Mucosa of stomach (tissue), 1 donor: ENCODE measurements around the gene PHC2.

ENCODE experiments used
- H3K27me3 ChIP-seq: one replicate; pipeline ENCODE4 v1.7.0; 2013; ENCODE audit warnings: mild to moderate bottlenecking, low read length; ENCODE audit not compliant: control insufficient read depth, insufficient read depth
- H3K36me3 ChIP-seq: one replicate; pipeline ENCODE4 v1.7.0; 2013; ENCODE audit warnings: low read length; ENCODE audit not compliant: control insufficient read depth, insufficient read depth
- H3K4me1 ChIP-seq: one replicate; pipeline ENCODE4 v1.7.0; 2013; ENCODE audit warnings: mild to moderate bottlenecking, low read length; ENCODE audit not compliant: control insufficient read depth, insufficient read depth
- H3K4me3 ChIP-seq: one replicate; pipeline ENCODE4 v1.7.0; 2013; ENCODE audit warnings: low read length
- H3K9ac ChIP-seq: one replicate; pipeline ENCODE4 v1.7.0; 2013; ENCODE audit warnings: mild to moderate bottlenecking, low read length, moderate library complexity
- H3K9me3 ChIP-seq: one replicate; pipeline ENCODE4 v1.7.0; 2013; ENCODE audit warnings: mild to moderate bottlenecking, low read length, moderate library complexity; ENCODE audit not compliant: control insufficient read depth
- donor health status: Pancreatic carcinoma.

Gene PHC2, protein sequence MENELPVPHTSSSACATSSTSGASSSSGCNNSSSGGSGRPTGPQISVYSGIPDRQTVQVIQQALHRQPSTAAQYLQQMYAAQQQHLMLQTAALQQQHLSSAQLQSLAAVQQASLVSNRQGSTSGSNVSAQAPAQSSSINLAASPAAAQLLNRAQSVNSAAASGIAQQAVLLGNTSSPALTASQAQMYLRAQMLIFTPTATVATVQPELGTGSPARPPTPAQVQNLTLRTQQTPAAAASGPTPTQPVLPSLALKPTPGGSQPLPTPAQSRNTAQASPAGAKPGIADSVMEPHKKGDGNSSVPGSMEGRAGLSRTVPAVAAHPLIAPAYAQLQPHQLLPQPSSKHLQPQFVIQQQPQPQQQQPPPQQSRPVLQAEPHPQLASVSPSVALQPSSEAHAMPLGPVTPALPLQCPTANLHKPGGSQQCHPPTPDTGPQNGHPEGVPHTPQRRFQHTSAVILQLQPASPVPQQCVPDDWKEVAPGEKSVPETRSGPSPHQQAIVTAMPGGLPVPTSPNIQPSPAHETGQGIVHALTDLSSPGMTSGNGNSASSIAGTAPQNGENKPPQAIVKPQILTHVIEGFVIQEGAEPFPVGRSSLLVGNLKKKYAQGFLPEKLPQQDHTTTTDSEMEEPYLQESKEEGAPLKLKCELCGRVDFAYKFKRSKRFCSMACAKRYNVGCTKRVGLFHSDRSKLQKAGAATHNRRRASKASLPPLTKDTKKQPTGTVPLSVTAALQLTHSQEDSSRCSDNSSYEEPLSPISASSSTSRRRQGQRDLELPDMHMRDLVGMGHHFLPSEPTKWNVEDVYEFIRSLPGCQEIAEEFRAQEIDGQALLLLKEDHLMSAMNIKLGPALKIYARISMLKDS

DNA sequence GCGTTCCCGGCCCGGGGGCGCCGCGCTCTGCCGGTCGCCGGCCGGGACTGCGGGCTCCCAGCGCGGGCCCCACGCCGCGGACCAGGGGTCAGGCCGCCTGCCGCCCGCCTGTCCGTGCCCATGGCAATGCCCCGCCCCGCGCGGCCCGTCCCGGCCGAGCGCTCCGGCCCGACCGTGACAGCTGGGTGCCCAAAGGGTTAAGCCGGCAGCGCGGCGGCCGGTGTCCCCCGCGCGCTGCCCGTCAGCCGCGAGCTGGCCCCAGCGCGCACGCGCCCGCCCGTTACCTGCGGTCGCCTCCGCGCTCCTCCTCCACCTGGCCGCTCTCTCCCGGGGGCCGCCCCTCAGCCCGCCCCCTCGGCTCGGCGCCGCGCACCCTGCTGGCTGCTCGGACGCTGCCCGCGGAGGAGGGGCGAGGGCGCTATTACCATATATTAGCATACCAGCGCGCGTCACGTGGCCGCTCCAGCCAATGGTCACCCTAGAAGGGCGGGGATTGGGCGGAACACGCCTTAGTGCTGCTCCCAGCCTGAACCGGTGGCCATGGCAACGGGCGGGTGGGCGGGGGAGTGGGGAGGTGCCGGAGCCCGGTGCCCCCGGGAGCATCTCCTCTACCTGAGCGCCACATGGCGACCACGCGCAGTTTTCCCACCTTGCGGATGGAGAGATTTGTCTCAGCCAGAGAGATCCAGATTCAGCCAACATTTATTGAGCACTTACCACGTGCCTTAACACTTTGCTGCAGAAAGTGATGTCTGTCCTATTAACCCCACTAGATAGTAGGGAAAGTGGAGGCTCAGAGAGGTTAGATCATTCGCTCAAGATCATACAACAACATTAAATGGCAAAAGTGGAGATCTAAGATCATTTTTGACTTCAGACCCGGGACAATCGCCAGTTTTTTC, at the start of gene PHC2:
Gene PHC2, minus strand, starts transcription at position 404 of the 902 bp plus-strand sequence. CDS start 55,556 bp downstream, outside the sequence.
- peaks cover 8% of the 10 kb centered on the region for H3K4me1 ChIP-seq
- peak within 1 kb of the TSS; percentile 46 for H3K9ac ChIP-seq
- H3K27me3 ChIP-seq = peaks cover 4% of the 10 kb centered on the region

DNA sequence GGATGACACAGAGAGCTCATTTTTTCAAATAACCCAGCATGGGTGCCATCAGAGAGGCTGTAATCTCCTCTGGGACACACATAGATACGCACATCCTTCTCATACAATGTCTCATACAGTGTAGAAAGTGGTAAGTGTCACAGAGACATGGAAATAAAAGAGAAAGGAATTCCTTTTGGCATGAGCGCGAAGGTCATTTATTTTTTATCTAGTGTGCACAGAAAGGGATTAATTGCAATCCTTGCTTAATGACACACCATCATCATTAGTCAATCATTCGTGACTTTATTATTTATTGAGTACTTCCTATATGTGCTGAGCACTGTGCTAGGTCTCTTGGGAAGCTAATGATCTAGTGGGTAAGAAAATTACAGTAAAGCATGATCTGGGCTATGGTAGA, 46.6 kb upstream of the PHC2 start:
- H3K4me3 ChIP-seq = no peak overlapping the region
- no peaks in the 10 kb centered on the region for H3K9me3 ChIP-seq

More for the DNA sequence above, at the start of gene PHC2:
- no peaks in the 10 kb centered on the region for H3K36me3 ChIP-seq
- no peak within 1 kb of the TSS for H3K4me3 ChIP-seq
- no peaks in the 10 kb centered on the region for H3K9me3 ChIP-seq

DNA sequence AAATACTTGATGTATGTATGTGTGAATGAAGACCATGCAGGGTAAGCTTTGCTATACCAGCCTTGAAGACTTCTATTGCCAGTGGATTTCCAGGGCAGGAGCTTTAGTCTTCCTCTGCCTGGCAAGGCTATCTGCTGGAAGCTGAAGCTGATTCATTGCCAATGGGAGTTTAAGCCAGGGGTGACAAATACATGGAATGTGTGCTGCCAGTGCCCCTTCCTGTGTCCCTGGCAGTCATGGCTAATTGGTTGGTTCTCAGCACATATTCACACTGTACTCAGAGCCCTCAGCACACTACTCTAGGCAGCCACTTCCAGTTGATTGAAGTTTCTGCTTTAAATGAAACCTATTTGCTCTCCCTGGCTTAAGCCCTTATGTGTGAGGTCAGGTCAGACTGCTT, 43.0 kb upstream of the PHC2 start:
- H3K36me3 ChIP-seq = no peaks in the 10 kb centered on the region
- no peaks in the 10 kb centered on the region for H3K9me3 ChIP-seq
- no peak overlapping the region for H3K4me3 ChIP-seq
- no peak overlapping the region for H3K9ac ChIP-seq
- H3K4me1 ChIP-seq = peaks cover 12% of the 10 kb centered on the region
- no peaks in the 10 kb centered on the region for H3K27me3 ChIP-seq

More for the DNA sequence above, 46.6 kb upstream of the PHC2 start:
- Histone ChIP-seq H3K27me3 (no peaks in the 10 kb centered on the region), H3K36me3 (no peaks in the 10 kb centered on the region), H3K4me1 (peaks cover 5% of the 10 kb centered on the region), H3K9ac (no peak overlapping the region)

DNA sequence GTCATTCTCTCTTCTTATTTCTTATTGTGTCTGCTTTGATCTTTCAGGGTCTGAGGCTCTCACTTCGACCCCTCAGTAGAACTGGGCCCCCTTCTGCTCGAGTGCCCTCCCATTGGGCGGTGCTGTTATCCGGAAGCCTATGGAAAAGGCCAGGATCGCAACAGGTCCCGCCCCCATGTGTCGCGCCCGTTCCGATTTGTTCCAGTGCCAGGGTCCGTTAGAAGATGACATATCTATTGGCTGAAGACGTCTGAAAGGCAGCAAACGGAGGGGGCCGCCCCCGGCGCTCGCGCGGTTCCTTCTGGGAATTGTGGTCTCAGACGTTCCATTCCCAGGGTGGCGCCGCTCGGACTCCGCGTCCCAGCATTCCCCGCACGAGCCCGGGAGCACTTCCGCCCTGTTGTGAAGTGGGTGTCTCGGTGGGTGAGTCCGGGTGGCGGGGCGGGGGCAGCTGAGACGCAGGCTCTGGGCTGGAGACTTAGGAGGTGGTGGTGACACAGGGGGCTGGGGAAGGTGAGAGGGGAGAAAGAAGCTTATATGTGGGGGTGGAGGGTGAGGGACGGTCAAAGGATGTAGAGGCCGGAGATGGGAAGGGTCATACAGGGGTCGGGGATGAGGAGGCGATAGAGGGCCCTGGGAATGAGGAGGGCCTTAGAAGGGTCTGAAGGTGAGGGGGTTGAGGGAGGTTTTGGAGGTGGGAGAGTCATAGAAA, 41.5 kb upstream of the PHC2 start, which contains the start of gene ZSCAN20:
Gene ZSCAN20, plus strand, starts transcription at position 377 of the 712 bp plus-strand sequence. CDS start 6,644 bp downstream, outside the sequence.
- H3K9me3 ChIP-seq = no peaks in the 10 kb centered on the region
- peaks cover 12% of the 10 kb centered on the region for H3K4me1 ChIP-seq
- H3K4me3 ChIP-seq = peak within 1 kb of the TSS; percentile 78
- no peaks in the 10 kb centered on the region for H3K36me3 ChIP-seq
- H3K27me3 ChIP-seq = no peaks in the 10 kb centered on the region
- H3K9ac ChIP-seq = peak within 1 kb of the TSS; percentile 84

DNA sequence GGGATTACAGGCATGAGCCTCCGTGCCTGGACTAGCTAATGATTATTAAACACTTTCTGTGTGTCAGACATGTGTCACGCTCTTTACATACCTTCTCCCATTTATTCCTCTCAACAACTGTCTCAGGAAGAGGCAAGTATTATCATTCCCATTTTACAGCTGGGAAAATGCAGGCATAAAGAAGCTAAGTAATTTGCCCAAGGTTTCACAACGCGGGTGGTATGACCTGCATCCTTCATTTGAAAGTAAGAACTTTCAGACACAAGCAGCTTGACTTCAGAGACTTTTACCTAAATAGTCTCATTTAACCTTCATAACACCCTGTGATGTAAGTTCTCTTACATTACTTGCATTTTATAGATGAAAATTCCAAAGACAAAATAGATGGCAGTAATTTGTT, 40.5 kb upstream of the PHC2 start:
- no peaks in the 10 kb centered on the region for H3K9me3 ChIP-seq
- H3K9ac ChIP-seq = no peak overlapping the region
- no peaks in the 10 kb centered on the region for H3K36me3 ChIP-seq
- H3K27me3 ChIP-seq = no peaks in the 10 kb centered on the region
- H3K4me3 ChIP-seq = no peak overlapping the region
- H3K4me1 ChIP-seq = peaks cover 12% of the 10 kb centered on the region

DNA sequence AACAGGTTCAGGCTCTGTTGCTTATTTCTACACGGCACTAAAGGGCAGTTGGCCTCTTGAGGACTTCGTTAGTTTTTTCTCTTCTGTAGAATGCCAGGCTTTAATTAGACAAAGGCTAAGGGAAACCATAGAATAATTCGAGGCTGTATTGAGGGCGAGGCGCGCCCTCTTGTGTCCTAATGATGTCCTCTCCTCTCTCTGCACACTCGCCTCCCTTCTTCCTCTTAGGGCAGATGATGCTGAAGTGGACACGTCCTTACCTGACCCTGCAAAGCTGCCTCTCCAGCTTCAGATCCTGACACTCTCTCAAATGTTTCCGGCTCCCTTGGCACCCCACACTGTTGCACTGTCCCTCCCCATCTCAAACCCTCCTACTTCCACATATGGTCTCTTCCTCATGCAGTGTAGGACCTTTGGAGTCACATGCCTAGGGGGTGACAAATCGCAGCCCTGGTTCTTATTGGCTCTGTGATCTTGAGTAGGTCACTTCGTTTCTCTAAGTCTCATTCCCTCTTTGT, 39.7 kb upstream of the PHC2 start:
- H3K9ac ChIP-seq = no peak overlapping the region
- no peak overlapping the region for H3K4me3 ChIP-seq
- H3K27me3 ChIP-seq = no peaks in the 10 kb centered on the region
- H3K36me3 ChIP-seq = no peaks in the 10 kb centered on the region
- H3K9me3 ChIP-seq = no peaks in the 10 kb centered on the region
- peaks cover 12% of the 10 kb centered on the region for H3K4me1 ChIP-seq

DNA sequence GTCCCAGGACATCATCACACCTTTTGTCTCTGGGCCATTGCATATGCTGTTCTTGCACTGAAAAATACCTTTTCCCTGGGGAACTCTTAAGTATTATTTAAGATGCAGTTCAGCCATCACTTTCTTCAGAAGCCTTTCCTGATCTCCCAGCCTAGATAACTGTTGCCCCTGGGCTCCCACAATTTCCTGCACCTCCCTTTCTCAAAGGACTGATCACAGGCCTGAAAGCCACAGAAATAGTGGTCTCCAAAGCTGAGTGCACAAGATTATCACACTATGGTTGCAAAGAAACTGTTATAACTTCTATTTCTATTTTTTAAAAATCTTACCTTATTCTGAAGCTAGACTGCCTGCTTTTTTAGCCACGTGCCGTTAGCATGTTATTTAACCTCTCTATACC, 38.8 kb upstream of the PHC2 start:
- H3K9me3 ChIP-seq = no peaks in the 10 kb centered on the region
- H3K9ac ChIP-seq = no peak overlapping the region
- peaks cover 12% of the 10 kb centered on the region for H3K4me1 ChIP-seq
- no peak overlapping the region for H3K4me3 ChIP-seq
- no peaks in the 10 kb centered on the region for H3K36me3 ChIP-seq
- H3K27me3 ChIP-seq = no peaks in the 10 kb centered on the region

DNA sequence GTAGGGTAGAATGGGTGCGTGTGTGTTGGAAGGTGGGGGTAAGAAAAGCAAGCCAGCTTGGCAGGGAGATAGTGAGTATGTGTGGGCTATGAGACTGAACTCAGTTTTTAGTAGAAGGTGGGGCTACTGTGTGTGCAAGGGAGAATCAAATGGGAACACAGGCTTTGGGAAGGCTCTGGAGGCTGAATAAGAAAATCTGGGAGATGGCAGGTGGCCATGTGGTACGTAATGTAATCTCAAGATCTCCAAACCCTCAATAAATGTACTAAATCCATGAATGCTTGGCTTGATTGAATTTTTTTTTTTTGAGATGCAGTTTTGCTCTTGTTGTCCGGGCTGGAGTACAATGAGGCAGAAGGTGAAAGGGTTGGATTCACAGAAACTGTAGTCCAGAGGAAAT, 38.1 kb upstream of the PHC2 start:
- Histone ChIP-seq H3K9ac (no peak overlapping the region), H3K4me3 (no peak overlapping the region), H3K36me3 (no peaks in the 10 kb centered on the region), H3K9me3 (no peaks in the 10 kb centered on the region), H3K27me3 (no peaks in the 10 kb centered on the region), H3K4me1 (peaks cover 12% of the 10 kb centered on the region)

DNA sequence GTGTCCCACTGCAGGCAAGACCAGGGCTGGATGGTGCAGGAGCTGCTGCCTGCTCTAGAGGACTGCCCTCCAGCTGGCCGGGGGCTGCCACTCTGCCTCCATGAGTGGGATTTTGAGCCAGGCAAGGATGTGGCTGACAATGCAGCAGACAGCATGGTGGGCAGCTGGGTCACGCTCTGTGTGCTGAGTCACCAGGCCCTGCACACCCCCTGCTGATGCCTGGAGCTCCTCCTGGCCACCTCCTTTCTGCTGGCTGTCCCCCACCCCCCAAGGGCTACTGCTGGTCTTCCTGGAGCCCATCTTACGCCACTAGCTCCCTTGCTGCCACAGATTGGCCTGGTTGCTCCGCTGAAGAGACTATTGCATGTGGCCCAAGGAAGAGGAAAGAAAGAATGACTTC, 37.6 kb upstream of the PHC2 start:
- Histone ChIP-seq H3K27me3 (no peaks in the 10 kb centered on the region), H3K4me3 (no peak overlapping the region), H3K9ac (no peak overlapping the region), H3K36me3 (no peaks in the 10 kb centered on the region), H3K9me3 (no peaks in the 10 kb centered on the region), H3K4me1 (peaks cover 12% of the 10 kb centered on the region)

DNA sequence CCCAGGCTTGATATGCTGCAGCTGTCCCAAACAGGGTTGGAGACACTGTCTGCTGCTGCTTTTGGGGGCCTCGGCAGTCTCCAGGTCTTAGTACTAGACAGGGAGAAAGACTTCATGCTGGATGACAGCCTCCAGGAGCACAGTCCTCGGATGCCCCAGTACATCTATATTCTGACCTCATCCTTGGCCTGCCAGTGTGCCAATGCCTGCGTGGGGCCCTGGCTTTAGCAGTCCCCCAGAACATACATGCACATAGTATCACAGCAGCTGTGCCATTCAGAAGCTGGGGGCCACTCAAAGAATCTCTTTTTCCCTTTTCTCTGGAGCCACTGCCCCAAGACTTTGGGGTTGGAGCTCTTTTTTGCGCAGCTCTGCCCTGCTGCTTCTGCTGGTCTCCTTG, 37.1 kb upstream of the PHC2 start:
- H3K9me3 ChIP-seq = no peaks in the 10 kb centered on the region

DNA sequence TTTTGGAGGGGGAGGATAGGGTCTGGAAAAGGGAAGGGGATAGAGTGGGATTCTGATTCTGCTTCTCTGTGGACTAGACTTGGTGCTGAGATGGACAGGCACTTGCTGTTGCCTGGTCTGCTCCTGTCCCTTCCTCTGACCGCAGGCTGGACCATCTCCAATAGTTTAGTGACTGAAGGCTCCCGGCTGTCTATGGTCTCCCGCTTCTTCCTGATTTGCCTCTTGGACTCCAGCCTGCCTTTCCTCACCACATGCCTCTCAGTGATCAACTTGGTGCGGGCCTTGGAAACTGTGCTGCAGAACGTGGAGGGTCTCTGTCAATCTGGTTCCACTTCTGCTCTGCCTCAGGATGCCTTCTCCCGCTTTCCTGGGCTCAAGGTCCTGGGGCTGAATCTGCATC, 35.3 kb upstream of the PHC2 start:
- Histone ChIP-seq H3K9ac (no peak overlapping the region), H3K27me3 (no peaks in the 10 kb centered on the region), H3K4me3 (no peak overlapping the region), H3K36me3 (no peaks in the 10 kb centered on the region), H3K4me1 (peaks cover 7% of the 10 kb centered on the region), H3K9me3 (no peaks in the 10 kb centered on the region)

More for the DNA sequence above, 37.1 kb upstream of the PHC2 start:
- H3K36me3 ChIP-seq = no peaks in the 10 kb centered on the region
- H3K27me3 ChIP-seq = no peaks in the 10 kb centered on the region
- H3K4me3 ChIP-seq = no peak overlapping the region
- H3K9ac ChIP-seq = no peak overlapping the region
- H3K4me1 ChIP-seq = peaks cover 11% of the 10 kb centered on the region
